H9 (cell line): ENCODE results near the gene RASAL1. TPM values are rescaled to one million over a fixed set of nuclear protein-coding genes. Genes with fewer than 3 reads are reported as not detected.
A peak's percentile ranks its signal among the peaks of the same experiment; 100 is the strongest.

Experiments
- DNase-seq: peaks from one replicate; pipeline ENCODE4 v3.0.0-alpha.2; 2017
- H2AFZ ChIP-seq: one replicate; pipeline ENCODE4 v1.6.1; 2013; ENCODE audit warnings: mild to moderate bottlenecking, low read length, control low read depth, moderate library complexity
- H2AK5ac ChIP-seq: 2 replicates; pipeline ENCODE4 v1.6.1; 2013; ENCODE audit warnings: low read length, control low read depth, mixed read lengths; ENCODE audit not compliant: insufficient read length
- H2BK120ac ChIP-seq: one replicate; pipeline ENCODE4 v1.6.1; 2013; ENCODE audit warnings: low read depth, mild to moderate bottlenecking, low read length, control low read depth, inconsistent platforms; ENCODE audit not compliant: poor library complexity, severe bottlenecking
- H2BK12ac ChIP-seq: 2 replicates; pipeline ENCODE4 v1.6.1; 2013; ENCODE audit warnings: low read length, control low read depth, mixed read lengths, low read depth; ENCODE audit not compliant: insufficient read length
- H2BK15ac ChIP-seq: 2 replicates; pipeline ENCODE4 v1.6.1; 2013; ENCODE audit warnings: low read depth, low read length, control low read depth
- H2BK20ac ChIP-seq: one replicate; pipeline ENCODE4 v1.6.1; 2013; ENCODE audit warnings: low read depth, mild to moderate bottlenecking, low read length, control low read depth, inconsistent platforms; ENCODE audit not compliant: poor library complexity, severe bottlenecking
- H2BK5ac ChIP-seq: 2 replicates; pipeline ENCODE4 v1.6.1; 2013; ENCODE audit warnings: low read length, control low read depth, mixed read lengths; ENCODE audit not compliant: insufficient read length
- H3K14ac ChIP-seq: 2 replicates; pipeline ENCODE4 v1.6.1; 2013; ENCODE audit warnings: low read length, control low read depth; ENCODE audit not compliant: insufficient read depth
- H3K18ac ChIP-seq: 2 replicates; pipeline ENCODE4 v1.6.1; 2013; ENCODE audit warnings: low read depth, mild to moderate bottlenecking, mixed read lengths, low read length, control low read depth; ENCODE audit not compliant: insufficient read length
- H3K23ac ChIP-seq: 2 replicates; pipeline ENCODE4 v1.6.1; 2013; ENCODE audit warnings: low read length, control low read depth, mixed read lengths, low read depth; ENCODE audit not compliant: insufficient read length
- H3K23me2 ChIP-seq: 2 replicates; pipeline ENCODE4 v1.6.1; 2013; ENCODE audit warnings: low read depth, mild to moderate bottlenecking, mixed read lengths, low read length, control low read depth; ENCODE audit not compliant: insufficient read length, poor library complexity, severe bottlenecking
- H3K27ac ChIP-seq: 2 replicates; pipeline ENCODE4 v1.5.1; 2013; ENCODE audit warnings: low read length, control low read depth, mixed read lengths, low read depth; ENCODE audit not compliant: insufficient read length
- H3K27me3 ChIP-seq: 2 replicates; pipeline ENCODE4 v1.6.1; 2013; ENCODE audit warnings: low read length, control low read depth, inconsistent platforms; ENCODE audit not compliant: insufficient read depth
- H3K4ac ChIP-seq: 2 replicates; pipeline ENCODE4 v1.6.1; 2013; ENCODE audit warnings: low read depth, mild to moderate bottlenecking, control low read depth, inconsistent platforms, low read length, moderate library complexity
- H3K4me1 ChIP-seq: 2 replicates; pipeline ENCODE4 v1.6.1; 2013; ENCODE audit warnings: low read length, control low read depth, inconsistent platforms; ENCODE audit not compliant: insufficient read depth
- H3K4me2 ChIP-seq: 2 replicates; pipeline ENCODE4 v1.6.1; 2013; ENCODE audit warnings: low read length, control low read depth, mixed read lengths; ENCODE audit not compliant: insufficient read length, insufficient read depth
- H3K56ac ChIP-seq: 2 replicates; pipeline ENCODE4 v1.6.1; 2013; ENCODE audit warnings: low read depth, mild to moderate bottlenecking, mixed read lengths, low read length, control low read depth; ENCODE audit not compliant: insufficient read length
- H3K79me1 ChIP-seq: 2 replicates; pipeline ENCODE4 v1.6.1; 2013; ENCODE audit warnings: low read depth, mild to moderate bottlenecking, moderate library complexity, low read length, control low read depth, inconsistent platforms; ENCODE audit not compliant: insufficient read depth, poor library complexity, severe bottlenecking
- H3K79me2 ChIP-seq: 2 replicates; pipeline ENCODE4 v1.6.1; 2013; ENCODE audit warnings: low read length, control low read depth, inconsistent platforms; ENCODE audit not compliant: insufficient read depth
- H3K9ac ChIP-seq: 2 replicates; pipeline ENCODE4 v1.6.1; 2013; ENCODE audit warnings: low read length, control low read depth, mixed read lengths; ENCODE audit not compliant: insufficient read length; ENCODE audit errors: extremely low read depth
- H3K9me3 ChIP-seq: one replicate; pipeline ENCODE4 v1.6.1; 2013; ENCODE audit warnings: low read depth, low read length, inconsistent platforms; ENCODE audit not compliant: control insufficient read depth
- H3T11ph ChIP-seq: one replicate; pipeline ENCODE4 v1.6.1; 2013; ENCODE audit warnings: mild to moderate bottlenecking, low read length, control low read depth, inconsistent platforms
- H4K20me1 ChIP-seq: one replicate; pipeline ENCODE4 v1.6.1; 2013; ENCODE audit not compliant: control insufficient read depth, insufficient read length, insufficient read depth
- H4K5ac ChIP-seq: 2 replicates; pipeline ENCODE4 v1.6.1; 2013; ENCODE audit warnings: low read depth, mild to moderate bottlenecking, mixed read lengths, low read length, control low read depth; ENCODE audit not compliant: insufficient read length
- H4K8ac ChIP-seq: replicated peaks from 2 replicates; pipeline ENCODE4 v1.6.1; 2013; ENCODE audit warnings: low read length, control low read depth, mixed read lengths, low read depth; ENCODE audit not compliant: insufficient read length
- H4K91ac ChIP-seq: 2 replicates; pipeline ENCODE4 v1.6.1; 2013; ENCODE audit warnings: low read depth, mild to moderate bottlenecking, moderate library complexity, mixed read lengths, low read length, control low read depth; ENCODE audit not compliant: insufficient read length
- H3K27ac Mint-ChIP-seq, 3 experiments: 2 replicates in 2 of 3; 3 replicates in 1 of 3; pipeline ENCODE4 v1.8.0; 2020 to 2021; ENCODE audit warnings: mixed read lengths in 3 of 3, mild to moderate bottlenecking in 1 of 3, moderate library complexity in 1 of 3
- H3K27me3 Mint-ChIP-seq: 2 replicates; pipeline ENCODE4 v1.8.0; 2021; ENCODE audit warnings: low read depth, mild to moderate bottlenecking, moderate library complexity, mixed read lengths
- H3K36me3 Mint-ChIP-seq, 3 experiments: 2 replicates in 2 of 3; 3 replicates in 1 of 3; pipeline ENCODE4 v1.8.0; 2020 to 2021; ENCODE audit warnings: low read depth in 3 of 3, mixed read lengths in 3 of 3; ENCODE audit not compliant: insufficient read depth in 1 of 3
- H3K4me1 Mint-ChIP-seq, 2 experiments: 2 replicates each; pipeline ENCODE4 v1.8.0; 2020; ENCODE audit warnings: mixed read lengths in 2 of 2
- H3K4me3 Mint-ChIP-seq, 2 experiments: 2 replicates in 1 of 2; 3 replicates in 1 of 2; pipeline ENCODE4 v1.8.0; 2020 to 2021; ENCODE audit warnings: mild to moderate bottlenecking in 2 of 2, mixed read lengths in 2 of 2, moderate library complexity in 1 of 2
- H3K9me3 Mint-ChIP-seq, 2 experiments: 2 replicates in 1 of 2; 3 replicates in 1 of 2; pipeline ENCODE4 v1.8.0; 2020; ENCODE audit warnings: mild to moderate bottlenecking in 2 of 2, mixed read lengths in 2 of 2, moderate library complexity in 1 of 2
- WGBS: extraction: QIAGEN DNeasy Blood & Tissue Kit; methylation state at CpG from one replicate; pipeline ENCODE4 v1.1.7; 2013; ENCODE audit warnings: missing lambda C conversion rate, low lambda C conversion rate, mixed read lengths; ENCODE audit not compliant: insufficient read length; ENCODE audit errors: extremely low coverage; 5-methylcytosine and 5-hydroxymethylcytosine counted together
- total RNA-seq: library from RNA; stranded (reverse); gene quantifications from 2 replicates; pipeline ENCODE4 v1.2.1, GENCODE V29; 2021
- TF ChIP-seq, protein P1 (sequence below): fragments of 200-600 bp; sonication (generic); conservative IDR thresholded peaks from 3 replicates; pipeline ENCODE4 v1.8.0; 2021; ENCODE audit warnings: antibody characterized with exemption, mild to moderate bottlenecking

RASAL1 gene
- total RNA-seq, 1 experiment from 2014 or later = 2.3 TPM

DNA sequence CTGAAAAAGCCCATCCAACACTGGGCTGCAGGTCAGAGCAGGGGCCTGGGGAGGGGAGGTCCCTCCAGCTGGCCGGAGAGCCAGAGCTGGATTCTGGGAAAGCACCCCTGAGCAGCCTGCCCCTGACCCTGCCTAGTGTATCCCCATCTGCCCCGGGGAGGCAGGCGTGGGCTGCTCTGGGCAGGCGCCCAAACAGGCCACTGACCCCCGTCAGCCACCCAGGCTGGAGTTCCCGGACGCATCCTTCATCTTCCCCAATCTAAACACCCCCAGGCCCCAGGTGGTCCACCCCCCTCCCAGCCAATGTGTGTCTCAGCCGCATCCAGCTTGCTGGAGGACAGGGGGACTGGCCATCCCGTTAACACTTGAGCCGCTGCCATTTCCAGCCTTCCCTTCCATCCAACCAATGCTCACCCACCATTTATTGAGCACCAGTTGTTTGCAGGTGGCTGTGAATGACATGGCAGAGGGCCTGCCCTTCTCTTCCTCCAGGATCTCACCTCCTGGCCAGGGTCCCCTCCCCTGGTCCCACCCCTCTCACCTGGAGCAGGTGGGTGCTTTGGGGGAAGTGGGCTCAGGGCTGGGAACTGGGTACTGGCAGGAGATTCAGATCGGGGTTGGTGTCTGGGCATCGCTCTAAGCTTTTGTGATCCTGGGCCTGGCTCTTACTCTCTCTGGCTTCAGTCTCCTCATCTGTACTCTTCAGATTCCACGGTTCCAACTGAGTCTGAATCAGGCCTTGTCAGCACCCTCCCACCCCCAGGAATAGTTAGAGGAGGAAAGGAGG is 79.8 kb downstream of the RASAL1 start:
- Histone ChIP-seq H2BK15ac (no peak overlapping the region), H2AFZ (no peak overlapping the region), H4K20me1 (no peaks in the 10 kb centered on the region), H3K27ac (no peak overlapping the region), H2BK120ac (no peak overlapping the region), H3K18ac (no peak overlapping the region), H3K4me1 (no peaks in the 10 kb centered on the region), H3K79me2 (no peaks in the 10 kb centered on the region), H4K91ac (no peak overlapping the region), H3K9me3 (no peaks in the 10 kb centered on the region), H3K14ac (no peak overlapping the region), H3K56ac (no peak overlapping the region), H2BK5ac (no peak overlapping the region), H4K8ac (no peak overlapping the region), H2BK20ac (no peak overlapping the region), H3K9ac (no peak overlapping the region), H3K4me2 (no peak overlapping the region), H3K4ac (no peak overlapping the region), H3K23ac (no peak overlapping the region), H2AK5ac (no peak overlapping the region), H3K27me3 (peaks cover 14% of the 10 kb centered on the region), H3K23me2 (no peaks in the 10 kb centered on the region), H4K5ac (no peak overlapping the region), H3K79me1 (no peaks in the 10 kb centered on the region), H3T11ph (no peak overlapping the region), H2BK12ac (no peak overlapping the region)
- peak overlapping the region; percentile 59 to 79 for H3K4me3 Mint-ChIP-seq
- H3K27ac Mint-ChIP-seq = no peak overlapping the region
- no peaks in the 10 kb centered on the region; a peak in 1 of 7 replicates for H3K36me3 Mint-ChIP-seq
- 0 out of 4 replicates have a peak, but pooled peaks cover 0 to 3% of the 10 kb centered on the region in 2 experiments for H3K4me1 Mint-ChIP-seq
- DNase-seq = no peak
- WGBS = no CpG with 5 or more reads among the region's 13 CpGs
- H3K9me3 Mint-ChIP-seq = no peaks in the 10 kb centered on the region
- H3K27me3 Mint-ChIP-seq = peaks cover 59% of the 10 kb centered on the region
- TF ChIP-seq, protein P1, sequence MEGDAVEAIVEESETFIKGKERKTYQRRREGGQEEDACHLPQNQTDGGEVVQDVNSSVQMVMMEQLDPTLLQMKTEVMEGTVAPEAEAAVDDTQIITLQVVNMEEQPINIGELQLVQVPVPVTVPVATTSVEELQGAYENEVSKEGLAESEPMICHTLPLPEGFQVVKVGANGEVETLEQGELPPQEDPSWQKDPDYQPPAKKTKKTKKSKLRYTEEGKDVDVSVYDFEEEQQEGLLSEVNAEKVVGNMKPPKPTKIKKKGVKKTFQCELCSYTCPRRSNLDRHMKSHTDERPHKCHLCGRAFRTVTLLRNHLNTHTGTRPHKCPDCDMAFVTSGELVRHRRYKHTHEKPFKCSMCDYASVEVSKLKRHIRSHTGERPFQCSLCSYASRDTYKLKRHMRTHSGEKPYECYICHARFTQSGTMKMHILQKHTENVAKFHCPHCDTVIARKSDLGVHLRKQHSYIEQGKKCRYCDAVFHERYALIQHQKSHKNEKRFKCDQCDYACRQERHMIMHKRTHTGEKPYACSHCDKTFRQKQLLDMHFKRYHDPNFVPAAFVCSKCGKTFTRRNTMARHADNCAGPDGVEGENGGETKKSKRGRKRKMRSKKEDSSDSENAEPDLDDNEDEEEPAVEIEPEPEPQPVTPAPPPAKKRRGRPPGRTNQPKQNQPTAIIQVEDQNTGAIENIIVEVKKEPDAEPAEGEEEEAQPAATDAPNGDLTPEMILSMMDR = no peak
